SK-N-SH (cell line): ENCODE results near the gene SLX4IP. TPM values are rescaled to one million over a fixed set of nuclear protein-coding genes. Genes with fewer than 3 reads are reported as not detected.

ENCODE experiments used
- CTCF ChIA-PET: fragments of 300-600, 350-600 bp; formaldehyde crosslinking; extraction: SDS; loops from one replicate; lab custom pipeline; 2021; lab: Yijun Ruan, JAX
- POLR2A ChIA-PET: fragments of 350-600 bp; sonication (Branson Sonifier 250); formaldehyde crosslinking; extraction: SDS; loops from one replicate; lab custom pipeline; 2020; ENCODE audit warnings: antibody characterized with exemption, inconsistent platforms; lab: Yijun Ruan, JAX
- DNase-seq: peaks from one replicate; pipeline ENCODE4 v3.0.0; 2012
- H2AFZ ChIP-seq: fragments of 200-600 bp; sonication (generic); 2 replicates; pipeline ENCODE4 v1.8.1; 2016; ENCODE audit warnings: antibody characterized with exemption, mild to moderate bottlenecking, low read depth
- H3F3A ChIP-seq: fragments of 200-600 bp; sonication (generic); replicated peaks from 2 replicates; pipeline ENCODE3; 2016; ENCODE audit warnings: antibody characterized with exemption, mild to moderate bottlenecking; ENCODE audit not compliant: insufficient read depth
- H3K27ac ChIP-seq, 2 experiments: fragments of 200-500 bp in 1 of 2; fragments of 200-600 bp in 1 of 2; sonication (Bioruptor generic) in 1 of 2; sonication (generic), shearing (Covaris generic) in 1 of 2; 2 replicates each; pipeline versions ENCODE4 v1.5.1 to v1.6.1; 2014 to 2016; ENCODE audit warnings: low read depth in 2 of 2, inconsistent platforms in 1 of 2, low read length in 1 of 2, mild to moderate bottlenecking in 1 of 2, mixed read lengths in 1 of 2
- H3K27me3 ChIP-seq: fragments of 200-600 bp; sonication (generic), shearing (Covaris generic); 2 replicates; pipeline ENCODE4 v1.6.1; 2016; ENCODE audit warnings: mixed run types; ENCODE audit not compliant: insufficient read depth
- H3K36me3 ChIP-seq, 2 experiments: fragments of 200-500 bp in 1 of 2; fragments of 200-600 bp in 1 of 2; sonication (Bioruptor generic) in 1 of 2; sonication (generic) in 1 of 2; replicated peaks in 1 of 2; 2 replicates each; pipeline versions ENCODE3 to v1.5.1; 2014 to 2016; ENCODE audit warnings: low read length in 1 of 2, mild to moderate bottlenecking in 1 of 2; ENCODE audit not compliant: insufficient read depth in 2 of 2, control insufficient read depth in 1 of 2
- H3K4me1 ChIP-seq, 2 experiments: fragments of 200-500 bp in 1 of 2; fragments of 200-600 bp in 1 of 2; sonication (Bioruptor generic) in 1 of 2; sonication (generic), shearing (Covaris generic) in 1 of 2; 2 replicates each; pipeline versions ENCODE4 v1.5.1 to v1.6.1; 2014 to 2016; ENCODE audit warnings: low read depth in 1 of 2, low read length in 1 of 2, mixed run types in 1 of 2; ENCODE audit not compliant: insufficient read depth in 2 of 2, control insufficient read depth in 1 of 2
- H3K4me2 ChIP-seq: fragments of 200-600 bp; sonication (generic), shearing (Covaris generic); 2 replicates; pipeline ENCODE4 v1.6.1; 2017; ENCODE audit warnings: mixed run types
- H3K4me3 ChIP-seq, 2 experiments: fragments of 200-500 bp in 1 of 2; fragments of 200-600 bp in 1 of 2; sonication (Bioruptor generic) in 1 of 2; sonication (generic), shearing (Covaris generic) in 1 of 2; 2 replicates each; pipeline versions ENCODE4 v1.5.1 to v1.8.1; 2014 to 2016; ENCODE audit warnings: low read depth in 2 of 2, inconsistent platforms in 1 of 2, low read length in 1 of 2, mild to moderate bottlenecking in 1 of 2, mixed read lengths in 1 of 2, moderate library complexity in 1 of 2
- H3K79me2 ChIP-seq: fragments of 200-600 bp; sonication (generic); 2 replicates; pipeline ENCODE4 v1.8.1; 2017; ENCODE audit warnings: mild to moderate bottlenecking; ENCODE audit not compliant: insufficient read depth
- H3K9ac ChIP-seq: fragments of 200-600 bp; sonication (generic); 2 replicates; pipeline ENCODE4 v1.6.1; 2017; ENCODE audit warnings: mixed run types
- H3K9me2 ChIP-seq: fragments of 200-600 bp; sonication (generic); 2 replicates; pipeline ENCODE4 v1.6.1; 2017; ENCODE audit warnings: mixed run types
- H3K9me3 ChIP-seq: fragments of 200-600 bp; sonication (generic); 2 replicates; pipeline ENCODE4 v1.6.1; 2017; ENCODE audit warnings: mixed run types, mild to moderate bottlenecking, moderate library complexity
- H4K20me1 ChIP-seq: fragments of 200-600 bp; sonication (generic); 2 replicates; pipeline ENCODE4 v1.6.1; 2017; ENCODE audit warnings: mild to moderate bottlenecking, mixed run types; ENCODE audit not compliant: insufficient read depth
- CTCF ChIP-seq: fragments of 200-600 bp; sonication (generic); IDR thresholded peaks from 2 replicates; pipeline ENCODE4 v1.6.1; 2017; ENCODE audit warnings: antibody characterized with exemption, mild to moderate bottlenecking, moderate library complexity
- ELF1 ChIP-seq: IDR thresholded peaks from 2 replicates; pipeline ENCODE4 v1.4.0; 2012
- IRF3 ChIP-seq: fragments of 150-350 bp; IDR thresholded peaks from 2 replicates; pipeline ENCODE4 v1.6.1; 2016; ENCODE audit warnings: mild to moderate bottlenecking, low read depth, low read length
- JUND ChIP-seq: IDR thresholded peaks from 2 replicates; pipeline ENCODE4 v1.4.0; 2012
- MXI1 ChIP-seq: IDR thresholded peaks from 2 replicates; pipeline ENCODE4 v1.6.1; 2012; ENCODE audit warnings: mild to moderate bottlenecking, low read depth, low read length, improper control_type of control experiment
- NRF1 ChIP-seq: IDR thresholded peaks from 2 replicates; pipeline ENCODE4 v1.6.1; 2012; ENCODE audit warnings: low read depth, mild to moderate bottlenecking, low read length
- PBX3 ChIP-seq: IDR thresholded peaks from 2 replicates; pipeline ENCODE4; 2012
- RCOR1 ChIP-seq: fragments of 150-350 bp; IDR thresholded peaks from 2 replicates; pipeline ENCODE4 v1.6.1; 2017; ENCODE audit warnings: antibody characterized with exemption, low read length
- REST ChIP-seq: IDR thresholded peaks from 2 replicates; pipeline ENCODE4 v1.6.1; 2012; ENCODE audit warnings: mild to moderate bottlenecking, low read depth, low read length, moderate library complexity
- SIN3A ChIP-seq: IDR thresholded peaks from 2 replicates; pipeline ENCODE4 v1.6.1; 2012; ENCODE audit warnings: low read depth, mild to moderate bottlenecking, low read length, moderate library complexity, borderline replicate concordance
- TAF1 ChIP-seq: IDR thresholded peaks from 2 replicates; pipeline ENCODE4 v1.6.1; 2012; ENCODE audit warnings: low read depth, mild to moderate bottlenecking, low read length, moderate library complexity, borderline replicate concordance
- TEAD4 ChIP-seq: IDR thresholded peaks from 2 replicates; pipeline ENCODE4 v1.4.0; 2012; ENCODE audit warnings: mild to moderate bottlenecking, borderline replicate concordance; ENCODE audit not compliant: insufficient read depth
- YY1 ChIP-seq: IDR thresholded peaks from 2 replicates; pipeline ENCODE4 v1.4.0; 2012; ENCODE audit warnings: low read depth, mild to moderate bottlenecking
- ZBTB33 ChIP-seq: IDR thresholded peaks from 2 replicates; pipeline ENCODE4 v1.4.0; 2012; ENCODE audit warnings: low read depth, borderline replicate concordance
- WGBS: methylation state at CpG from one replicate; pipeline ENCODE4 v1.1.6; 2017; ENCODE audit warnings: low lambda C conversion rate; 5-methylcytosine and 5-hydroxymethylcytosine counted together
- polyA plus RNA-seq, 3 experiments: library from polyadenylated mRNA; depleted of rRNA; stranded (reverse); fragments of >200 nt; gene quantifications; 2 replicates each; pipeline ENCODE4 v1.2.3, GENCODE V29; 2012
- TF ChIP-seq, protein P1 (sequence below): fragments of 150-350 bp; IDR thresholded peaks from 2 replicates; pipeline ENCODE4 v1.6.1; 2017; ENCODE audit warnings: antibody characterized with exemption, low read length, low read depth, borderline replicate concordance

The SLX4IP gene
- polyA plus RNA-seq, 1 of the 3 experiments (the other 2 are of a cell fraction) = 1.3 TPM

DNA sequence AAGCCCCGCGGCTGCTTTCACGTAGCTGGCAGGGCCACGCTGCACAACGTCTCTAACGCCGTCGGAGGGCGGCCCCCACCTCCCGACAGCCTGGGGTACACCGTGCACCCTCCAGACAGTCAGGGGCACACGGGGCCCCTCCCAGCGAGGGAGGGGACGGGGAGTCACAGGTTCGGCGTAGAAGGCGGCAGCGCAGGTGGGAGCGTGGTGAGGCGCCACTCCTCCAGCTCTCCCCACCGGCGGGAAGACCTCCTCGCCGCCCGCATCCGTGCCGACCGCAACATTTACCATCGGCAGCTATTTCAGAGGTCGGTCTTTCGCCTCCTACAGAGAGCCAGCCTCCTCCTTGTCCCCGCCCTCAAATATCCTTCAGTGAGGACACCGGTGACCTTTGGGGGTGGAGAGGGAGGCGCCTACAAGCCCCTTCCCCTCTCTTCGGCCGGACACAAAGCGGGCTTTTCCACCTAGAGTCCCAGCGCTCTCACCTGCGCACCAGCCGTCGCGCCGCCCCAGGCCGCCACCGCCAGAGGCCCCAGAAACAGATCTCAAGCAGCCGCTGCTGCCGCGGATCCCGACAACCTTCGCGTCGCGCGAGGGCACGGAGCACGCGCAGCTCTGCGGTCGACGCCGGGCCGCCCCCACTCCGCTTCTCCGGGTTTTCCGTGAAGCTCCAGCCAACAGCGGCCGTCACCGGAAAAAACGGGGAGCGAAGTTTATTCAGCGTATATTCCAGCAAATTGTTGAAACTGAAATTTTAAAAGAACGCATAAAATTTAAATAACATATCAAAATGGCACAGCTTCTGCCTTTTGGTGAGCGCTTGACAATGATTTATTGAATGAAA lies 1.3 kb upstream of the SLX4IP start, which contains the start of gene MKKS (continued):
- TF ChIP-seq ZBTB33 (peak; percentile 38; the same call in 1 of the 2 replicates), ELF1 (no peak; the same call in 1 of the 2 replicates), NRF1 (peak; percentile 82), SIN3A (peak; percentile 47; the same call in 1 of the 2 replicates), JUND (no peak; the same call in 1 of the 2 replicates), CTCF (peak; percentile 14; the same call in 1 of the 2 replicates), YY1 (peak; percentile 30; the same call in 1 of the 2 replicates)
- TF ChIP-seq, protein P1, sequence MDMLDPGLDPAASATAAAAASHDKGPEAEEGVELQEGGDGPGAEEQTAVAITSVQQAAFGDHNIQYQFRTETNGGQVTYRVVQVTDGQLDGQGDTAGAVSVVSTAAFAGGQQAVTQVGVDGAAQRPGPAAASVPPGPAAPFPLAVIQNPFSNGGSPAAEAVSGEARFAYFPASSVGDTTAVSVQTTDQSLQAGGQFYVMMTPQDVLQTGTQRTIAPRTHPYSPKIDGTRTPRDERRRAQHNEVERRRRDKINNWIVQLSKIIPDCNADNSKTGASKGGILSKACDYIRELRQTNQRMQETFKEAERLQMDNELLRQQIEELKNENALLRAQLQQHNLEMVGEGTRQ = no peak

DNA sequence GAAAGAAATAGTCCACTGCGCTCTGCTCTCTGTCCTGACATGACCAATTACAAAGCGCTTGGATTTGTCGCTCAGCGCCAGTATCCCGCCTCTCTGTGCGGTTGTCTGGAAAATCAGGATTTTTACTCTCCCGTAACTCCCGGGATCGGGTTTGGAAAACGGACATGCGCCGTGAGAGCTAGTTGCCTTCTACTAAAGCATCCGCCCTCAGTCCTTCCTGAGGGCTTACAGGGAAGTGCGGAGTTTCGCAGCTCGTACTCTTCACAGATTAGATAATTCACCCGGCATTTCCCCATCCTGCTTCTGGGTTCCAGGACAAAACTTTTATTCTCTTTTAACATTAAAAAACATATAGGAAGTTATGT lies 656 bp upstream of the SLX4IP start:
- no peaks in the 10 kb centered on the region for H3K9me2 ChIP-seq
- POLR2A ChIA-PET = interaction anchor here (0.7 to 2.6 kb wide), 13 partner anchors 9 to 595 kb away, joined by 3 to 24 read pairs (median 3); partner anchors contain the start of gene SNAP25
- no peaks in the 10 kb centered on the region for H4K20me1 ChIP-seq
- peak overlapping the region; percentile 91 for H3K4me2 ChIP-seq
- peaks cover 7% of the 10 kb centered on the region for H3F3A ChIP-seq
- H2AFZ ChIP-seq = peak overlapping the region; percentile 81
- no peaks in the 10 kb centered on the region for H3K9me3 ChIP-seq
- peaks cover 0 to 17% of the 10 kb centered on the region in 2 experiments for H3K36me3 ChIP-seq
- CTCF ChIA-PET = interaction anchor here (0.8 to 2.5 kb wide), 9 partner anchors 9 to 825 kb away, joined by 3 to 19 read pairs (median 3); no protein-coding TSS in a partner anchor
- H3K4me1 ChIP-seq = peaks cover 8 to 17% of the 10 kb centered on the region in 2 experiments; a peak in 3 of 4 replicates
- peak overlapping the region; percentile 93 to 98 for H3K27ac ChIP-seq
- peaks cover 69% of the 10 kb centered on the region for H3K79me2 ChIP-seq
- peak; percentile 87 for DNase-seq
- peak overlapping the region; percentile 82 for H3K9ac ChIP-seq
- no peaks in the 10 kb centered on the region for H3K27me3 ChIP-seq
- WGBS = 4% methylated on average over 9 of the region's 17 CpGs
- peak overlapping the region; percentile 93 to 99 for H3K4me3 ChIP-seq
- TF ChIP-seq TEAD4 (no peak), PBX3 (peak; percentile 92), RCOR1 (no peak), TAF1 (peak; percentile 93), ELF1 (peak; percentile 71; the same call in 1 of the 2 replicates), SIN3A (peak; percentile 15; the same call in 1 of the 2 replicates), REST (0 out of 2 replicates have a peak, but pooled peaks have one; percentile 11), IRF3 (no peak), MXI1 (peak; percentile 13; the same call in 1 of the 2 replicates)
- TF ChIP-seq, protein P1 = no peak
